HG03066 (cell line): Measurements from ENCODE around the gene RTN4.
A peak's percentile ranks its signal among the peaks of the same experiment; 100 is the strongest.

Experiments
- ATAC-seq: cut with Tn5 transposase; IDR thresholded peaks from one replicate; pipeline ENCODE4 v1.9.1; 2021; ENCODE audit warnings: low read depth; ENCODE audit not compliant: unreplicated experiment

Gene RTN4

DNA sequence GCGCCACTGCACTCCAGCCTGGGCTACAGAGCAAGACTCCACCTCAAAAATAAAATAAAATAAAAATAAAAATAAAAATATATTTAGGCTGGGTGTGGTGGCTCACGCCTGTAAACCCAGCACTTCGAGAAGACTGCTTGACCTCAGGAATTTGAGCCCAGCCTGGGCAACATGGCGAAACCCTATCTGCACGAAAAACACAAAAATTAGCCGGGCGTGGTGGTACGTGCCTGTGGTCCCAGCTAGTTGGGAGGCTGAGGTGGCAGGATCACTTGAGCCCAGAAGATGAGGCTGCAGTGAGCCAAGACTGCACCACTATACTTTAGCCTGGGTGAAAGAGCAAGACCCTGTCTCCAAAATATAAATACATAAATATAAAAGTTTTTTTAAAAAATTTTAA, 6.4 kb downstream of the RTN4 start:
- no peak for ATAC-seq

DNA sequence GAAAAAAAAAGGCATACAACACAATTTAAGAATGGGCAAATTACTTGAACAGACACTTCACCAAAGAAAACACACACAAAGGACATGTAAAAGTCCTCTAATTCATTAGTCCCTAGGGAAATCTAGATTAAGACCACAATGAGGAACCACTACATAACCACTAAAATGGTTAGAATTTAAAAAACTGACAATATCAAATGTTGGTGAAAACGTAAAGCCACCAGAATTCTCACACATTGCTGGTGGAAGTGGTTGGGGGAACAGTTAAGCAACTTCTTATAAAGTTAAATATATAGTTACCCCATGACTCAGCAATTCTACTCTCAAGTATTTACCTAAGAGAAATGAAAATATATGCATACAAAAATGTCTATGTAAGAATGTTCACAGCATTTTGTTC, 11.8 kb downstream of the RTN4 start:
- ATAC-seq = no peak

DNA sequence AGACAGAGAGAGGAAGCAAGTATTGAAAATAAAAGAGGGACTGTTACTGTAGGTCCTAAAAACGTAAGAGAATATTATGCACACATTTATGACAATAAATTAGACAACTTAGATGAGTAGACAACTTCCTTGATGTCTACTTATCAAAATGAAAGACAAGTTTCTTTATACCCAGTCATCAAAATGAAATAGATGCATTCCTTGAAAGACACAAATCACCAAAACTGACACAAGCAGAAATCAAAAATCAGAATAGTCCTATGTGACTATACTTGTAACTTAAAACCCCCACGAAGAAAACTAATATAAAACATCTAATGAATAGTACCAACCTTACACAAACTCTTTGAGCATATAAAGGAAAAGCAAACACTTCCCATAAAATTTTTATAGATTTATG, 14.5 kb downstream of the RTN4 start:
- no peak for ATAC-seq

DNA sequence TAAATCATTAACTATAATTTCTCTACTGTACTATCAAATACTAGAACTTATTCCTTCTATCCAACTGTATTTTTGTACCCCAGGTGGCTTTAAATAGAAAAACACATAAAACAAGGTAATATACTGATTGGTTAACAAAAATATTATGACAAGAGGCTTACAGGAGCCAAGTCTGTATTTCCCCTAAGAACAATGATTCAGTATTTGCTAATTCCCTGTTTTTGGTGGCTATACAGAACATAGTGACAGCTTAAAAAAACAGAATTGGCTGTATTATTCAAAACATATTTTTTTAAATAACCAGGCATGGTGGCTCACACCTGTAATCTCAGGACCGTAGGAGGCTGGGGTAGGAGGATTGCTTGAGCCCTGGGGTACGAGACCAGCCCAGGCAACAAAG, 16.3 kb downstream of the RTN4 start:
- ATAC-seq = no peak

DNA sequence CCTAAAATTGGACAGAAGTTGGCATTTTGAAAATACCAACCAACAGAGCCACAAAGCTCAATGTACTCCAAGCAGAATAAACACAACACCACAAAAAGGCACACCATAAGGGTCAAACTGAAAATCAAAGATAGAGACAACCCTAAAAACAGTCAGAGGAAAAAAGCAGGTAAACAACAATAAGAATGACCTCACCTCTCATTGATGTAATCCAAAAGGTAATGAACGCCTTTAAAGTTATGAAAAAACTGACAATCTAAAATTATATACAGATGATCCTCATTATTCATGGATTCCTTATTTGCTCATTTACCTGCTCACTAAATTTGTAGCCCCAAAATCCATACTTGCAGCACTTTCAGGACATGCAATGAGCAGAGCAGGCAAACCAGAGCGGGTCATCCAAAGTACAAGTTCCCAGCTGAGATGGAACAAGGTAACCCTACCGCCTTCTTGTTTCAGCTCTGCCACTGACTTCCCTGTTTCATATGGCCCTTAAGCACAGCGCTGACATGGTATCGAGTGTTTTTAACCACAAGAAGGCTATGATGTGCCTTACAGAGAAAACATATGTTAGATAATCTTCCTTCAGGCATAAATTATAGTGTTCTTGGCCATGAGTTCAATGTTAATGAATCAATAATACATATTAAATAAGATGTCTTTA, 17.0 kb downstream of the RTN4 start:
- ATAC-seq = peak; percentile 96

DNA sequence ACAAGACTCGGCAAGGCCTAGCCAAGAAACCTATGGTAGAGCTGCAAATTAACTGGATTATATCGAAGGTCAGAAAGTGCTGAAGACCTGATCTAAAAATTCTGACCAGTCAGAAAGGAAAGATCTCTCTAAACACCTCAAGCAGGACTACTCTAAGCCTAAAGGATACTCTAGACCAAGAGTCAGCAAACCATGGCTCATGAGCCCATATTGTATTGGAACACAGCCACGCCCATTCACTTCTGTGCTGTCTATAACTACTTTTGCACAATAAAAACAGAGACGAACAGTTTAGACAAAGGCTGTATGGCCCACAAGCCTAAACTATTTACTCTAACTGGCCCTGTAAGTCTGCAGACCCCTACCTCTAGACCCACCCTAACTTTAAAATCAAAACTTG, 18.7 kb downstream of the RTN4 start:
- ATAC-seq = no peak

DNA sequence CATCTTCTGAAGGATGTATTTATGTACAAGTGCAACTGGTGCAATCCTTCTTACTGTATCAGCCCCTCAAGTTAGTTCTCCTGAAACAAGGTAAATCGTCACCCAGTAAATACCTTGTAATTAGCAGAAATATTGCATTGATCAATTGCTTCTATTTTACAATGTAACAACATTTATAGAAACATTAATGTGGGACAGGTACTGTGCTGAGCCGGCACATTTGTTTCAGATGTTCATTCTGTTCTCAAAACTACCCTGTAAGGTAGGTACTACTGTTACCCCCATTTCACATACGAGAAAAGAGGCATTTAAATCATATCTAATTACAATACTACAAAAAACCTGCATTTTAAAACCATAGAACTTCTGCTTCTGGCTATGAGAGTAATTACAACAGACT, 19.5 kb downstream of the RTN4 start:
- no peak for ATAC-seq

DNA sequence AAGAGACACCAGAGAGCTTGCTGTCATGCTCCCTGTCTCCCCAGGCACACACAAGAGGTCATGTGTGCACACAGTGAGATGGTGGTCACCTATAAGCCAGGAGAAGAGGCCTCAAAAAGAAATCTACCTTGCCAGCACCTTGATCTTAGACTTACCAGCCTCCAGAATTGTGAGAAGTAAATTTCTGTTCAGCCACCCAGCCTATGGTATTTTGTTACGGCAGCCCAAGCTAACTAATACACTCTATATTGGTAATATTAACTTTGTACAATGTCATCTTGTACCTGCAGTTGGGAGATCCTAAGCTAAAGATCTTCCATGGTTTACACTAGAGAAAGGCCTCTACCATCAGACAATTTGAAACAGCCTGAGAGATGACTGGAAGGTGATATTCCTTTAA, 21.2 kb downstream of the RTN4 start:
- ATAC-seq = no peak

DNA sequence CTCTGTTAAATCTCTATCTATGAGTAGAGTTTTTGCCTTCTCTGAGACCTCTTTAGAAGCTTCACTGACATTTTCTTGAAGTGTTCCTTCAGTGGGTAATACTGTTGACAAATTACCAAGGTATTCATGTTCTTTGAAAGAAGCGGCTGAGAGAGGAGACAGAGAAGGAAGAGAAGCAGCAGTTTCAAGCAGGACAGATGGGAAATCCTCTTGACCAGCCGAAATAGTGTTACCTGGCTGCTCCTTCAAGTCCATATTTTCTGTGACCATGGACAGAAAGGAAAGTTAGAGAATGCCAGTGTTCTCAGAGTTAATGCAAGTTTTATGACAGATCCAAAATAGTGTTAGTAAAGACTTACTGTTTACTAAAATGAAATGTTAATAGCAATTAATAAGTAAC, 23.0 kb downstream of the RTN4 start:
- no peak for ATAC-seq

DNA sequence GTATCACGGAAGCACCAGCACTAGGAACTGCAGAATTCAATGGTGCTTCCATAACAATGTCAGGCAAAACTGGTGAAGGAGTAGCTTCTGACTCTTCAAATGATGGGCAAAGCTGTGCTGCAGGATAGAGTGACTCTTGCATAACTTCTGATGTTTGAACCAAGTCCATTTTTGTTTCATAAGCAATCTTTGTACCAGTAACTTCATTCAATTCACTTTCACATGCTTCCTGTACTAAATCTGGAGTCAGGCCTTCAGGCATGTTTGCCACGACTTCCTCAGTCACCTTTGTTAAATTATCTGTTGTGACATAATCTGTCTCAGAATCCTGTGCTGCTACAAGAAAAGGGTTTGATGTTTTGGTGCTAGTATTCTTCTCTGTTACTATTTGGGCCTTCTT, 24.0 kb downstream of the RTN4 start:
- ATAC-seq = no peak

DNA sequence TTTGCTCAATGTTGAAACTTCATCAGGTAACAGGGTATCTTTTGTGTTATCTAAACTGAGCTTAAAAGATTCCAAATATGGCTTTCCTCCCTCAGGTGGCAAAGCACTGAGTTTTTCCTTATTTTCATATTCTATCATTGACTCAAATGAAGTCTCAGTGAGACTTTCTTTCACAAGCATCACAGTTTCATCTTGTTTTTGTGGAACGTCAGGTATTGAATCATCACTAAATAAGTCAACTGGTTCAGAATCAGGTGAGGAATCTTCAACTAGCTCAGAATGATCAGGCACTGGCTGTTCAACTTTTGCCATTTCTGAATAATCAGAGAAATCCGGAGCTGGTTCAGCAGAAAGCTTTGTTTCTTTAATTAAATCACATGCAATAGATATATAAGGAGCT, 24.6 kb downstream of the RTN4 start:
- no peak for ATAC-seq

DNA sequence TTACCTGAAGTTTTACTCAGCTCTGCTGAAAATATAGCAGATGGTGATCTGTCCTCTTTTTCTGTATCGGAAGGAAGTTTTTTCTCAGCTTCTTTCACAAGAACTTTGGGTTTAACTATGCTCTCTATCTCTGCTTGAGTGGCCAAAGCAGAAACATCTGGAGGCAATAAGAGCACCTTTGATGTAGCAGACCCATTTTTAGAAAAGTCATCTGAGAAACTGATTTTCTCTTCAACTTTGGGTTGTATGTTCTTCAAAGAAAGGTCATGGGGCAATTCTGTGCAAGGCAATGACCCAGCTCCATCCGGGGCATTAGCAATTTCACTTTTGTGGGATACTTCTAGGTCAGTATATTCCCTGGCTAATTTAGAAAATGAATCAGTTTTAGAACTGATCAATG, 25.2 kb downstream of the RTN4 start:
- ATAC-seq = no peak

DNA sequence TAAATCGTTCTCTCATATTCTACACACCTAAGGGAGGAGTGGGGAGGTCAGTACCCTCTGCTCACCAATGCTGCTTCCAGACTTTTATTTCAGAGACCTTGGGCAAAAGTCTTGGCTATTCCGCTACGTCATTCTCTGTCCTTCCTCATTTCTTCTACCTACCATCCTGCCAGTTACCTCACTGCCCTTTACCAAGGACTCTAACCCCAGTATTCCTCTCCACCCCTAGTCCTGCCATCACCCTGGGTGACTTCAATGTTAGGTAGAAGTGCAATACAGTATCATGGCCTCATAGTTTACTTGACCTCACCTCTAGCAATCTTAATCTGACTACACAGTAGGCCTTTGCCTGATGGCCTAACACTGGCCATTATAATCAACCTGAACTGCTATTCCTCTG, 27.8 kb downstream of the RTN4 start:
- no peak for ATAC-seq

DNA sequence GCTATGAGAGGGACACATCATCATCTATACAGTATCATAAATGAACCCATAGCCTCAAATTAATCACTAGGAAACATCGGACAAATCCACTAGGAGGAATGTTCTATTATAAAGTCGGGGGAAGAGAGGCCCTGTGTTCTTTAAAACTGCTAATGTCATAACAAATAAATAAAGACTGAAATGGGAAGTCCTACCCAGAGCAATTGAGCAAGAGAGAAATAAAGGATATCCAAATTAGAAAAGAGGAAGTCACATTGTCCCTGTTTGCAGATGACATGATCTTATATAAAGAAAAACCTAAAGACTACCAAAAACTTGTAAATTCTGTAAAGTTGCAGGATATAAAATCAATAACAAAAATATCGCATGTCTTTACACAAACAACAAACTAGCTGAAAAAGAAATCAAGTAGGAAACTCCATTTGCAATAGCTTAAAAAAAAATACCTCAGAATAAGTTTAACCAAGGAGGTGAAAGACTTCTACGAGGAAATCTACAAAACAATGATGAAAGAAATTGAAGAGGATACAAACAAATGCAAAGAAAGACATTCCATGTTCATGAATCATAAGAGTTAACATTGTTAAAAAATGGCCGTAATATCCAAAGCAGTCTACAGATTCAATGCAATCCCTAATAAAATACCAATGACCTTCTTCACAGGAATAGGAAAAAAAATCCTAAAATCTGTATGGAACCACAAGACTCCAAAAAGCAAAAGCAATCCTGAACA, 30.6 kb downstream of the RTN4 start:
- ATAC-seq = no peak

DNA sequence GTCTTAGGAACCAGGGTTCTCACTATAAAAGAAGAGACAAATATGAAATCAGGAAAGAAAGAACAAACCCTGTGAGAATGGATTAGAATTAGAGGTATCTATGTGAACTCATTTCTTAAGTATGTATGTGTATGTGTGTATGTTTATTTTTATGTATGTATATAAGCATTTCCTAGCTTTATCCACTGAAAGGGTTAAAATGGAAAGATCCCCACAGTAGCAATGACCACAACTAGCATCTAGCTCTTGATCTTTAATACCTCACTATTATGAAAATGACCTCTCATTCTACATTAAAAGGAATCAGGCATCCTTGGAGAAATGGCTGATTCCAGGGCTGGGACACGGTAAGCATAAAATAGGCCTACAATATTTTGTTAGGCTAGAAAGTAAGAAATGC, 31.6 kb downstream of the RTN4 start:
- no peak for ATAC-seq

DNA sequence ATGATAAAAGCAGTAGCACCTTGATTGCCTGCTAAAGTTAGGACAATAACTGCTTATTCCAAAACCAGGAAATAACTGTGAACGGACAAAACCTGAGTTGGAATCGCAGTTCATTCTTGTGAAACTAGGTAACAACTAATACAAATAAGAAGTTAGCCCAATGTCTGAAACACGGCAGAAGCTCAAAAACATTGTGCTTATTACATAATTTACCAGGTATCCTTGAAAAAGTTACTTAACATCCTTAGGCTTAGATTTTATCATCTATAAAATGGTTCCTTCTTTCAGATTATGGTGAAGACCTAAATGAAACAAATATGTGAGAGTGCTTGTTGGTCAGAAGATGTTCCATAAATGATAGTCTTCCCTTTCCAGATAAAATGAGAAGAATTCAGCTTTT, 32.4 kb downstream of the RTN4 start:
- ATAC-seq = no peak

DNA sequence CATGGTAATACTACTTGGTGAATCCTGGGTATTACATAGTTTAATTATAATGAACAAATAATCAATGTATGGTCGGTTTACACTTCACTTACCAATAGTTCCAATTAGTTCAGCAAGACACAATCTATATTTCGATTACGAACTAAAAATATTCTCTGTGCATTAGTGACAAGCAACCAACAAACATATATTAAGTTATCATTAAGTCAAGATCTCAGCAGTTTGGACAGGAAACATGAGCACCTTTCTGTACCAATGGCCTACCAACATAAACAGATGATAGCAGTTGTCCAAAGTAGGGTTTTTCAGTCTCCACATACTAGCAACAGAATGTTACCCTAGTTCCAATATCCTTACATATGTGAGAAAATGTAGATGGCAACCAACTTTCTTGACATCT, 32.8 kb downstream of the RTN4 start:
- no peak for ATAC-seq

DNA sequence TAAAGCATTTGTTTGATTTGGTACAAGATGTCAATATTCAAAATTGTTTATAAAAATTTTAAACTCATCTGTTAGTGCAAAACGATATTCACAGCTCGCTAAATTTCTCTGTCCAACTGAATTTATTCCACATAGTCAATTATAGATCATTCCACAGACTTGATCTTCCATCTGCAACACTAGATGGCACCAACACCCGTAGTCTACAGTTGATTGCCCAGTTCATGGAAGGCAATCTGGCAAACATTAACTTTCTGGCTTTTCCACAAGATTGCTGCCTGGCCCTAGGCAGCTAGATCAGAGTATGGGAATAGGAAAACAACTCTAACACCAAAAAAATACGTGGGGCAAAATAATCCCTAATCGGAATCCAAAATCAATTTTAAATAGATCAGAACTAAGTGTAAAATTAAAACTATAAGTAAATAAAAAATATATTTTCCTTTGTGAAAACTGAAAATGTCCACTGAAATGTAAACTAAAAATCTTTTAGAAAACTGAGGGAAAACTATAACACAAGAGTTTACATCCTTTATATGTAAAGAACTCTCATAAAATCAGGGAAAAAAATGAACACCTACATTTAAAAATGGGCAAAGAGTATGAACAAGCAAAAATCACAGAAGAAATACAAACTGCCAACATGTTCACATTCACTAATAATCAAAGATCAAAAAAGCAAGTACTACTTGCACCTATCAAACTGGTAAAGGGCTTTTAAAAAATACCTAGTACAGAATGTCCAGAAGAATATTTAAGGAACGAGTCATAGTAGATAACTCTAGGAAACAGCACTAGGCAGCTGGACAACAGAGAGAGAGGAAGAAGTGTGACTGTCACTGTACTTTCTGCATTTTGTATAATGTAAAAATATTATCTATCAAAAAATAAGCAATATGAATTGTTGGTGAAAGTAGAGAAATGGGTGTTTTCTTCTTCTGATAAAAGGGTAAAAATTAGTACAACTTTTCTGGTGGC, 35.0 kb downstream of the RTN4 start:
- no peak for ATAC-seq

DNA sequence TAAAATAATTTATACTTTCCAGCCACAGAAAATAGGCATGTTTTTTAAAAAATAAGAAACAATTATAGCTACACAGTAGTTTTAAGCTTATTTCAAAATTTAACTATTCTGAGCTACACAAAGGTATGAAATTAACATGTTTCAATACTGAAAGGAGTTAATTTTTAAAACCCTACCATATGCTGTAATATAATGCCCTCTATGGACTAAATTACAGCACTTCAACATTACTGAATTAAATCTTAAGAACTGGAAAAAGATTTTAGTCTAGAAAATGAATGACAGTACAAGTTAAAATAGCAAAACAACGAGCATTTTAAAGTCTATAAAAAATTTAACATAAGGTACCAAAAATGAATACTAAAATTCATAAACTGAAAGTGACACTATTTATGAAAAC, 36.3 kb downstream of the RTN4 start:
- ATAC-seq = no peak

DNA sequence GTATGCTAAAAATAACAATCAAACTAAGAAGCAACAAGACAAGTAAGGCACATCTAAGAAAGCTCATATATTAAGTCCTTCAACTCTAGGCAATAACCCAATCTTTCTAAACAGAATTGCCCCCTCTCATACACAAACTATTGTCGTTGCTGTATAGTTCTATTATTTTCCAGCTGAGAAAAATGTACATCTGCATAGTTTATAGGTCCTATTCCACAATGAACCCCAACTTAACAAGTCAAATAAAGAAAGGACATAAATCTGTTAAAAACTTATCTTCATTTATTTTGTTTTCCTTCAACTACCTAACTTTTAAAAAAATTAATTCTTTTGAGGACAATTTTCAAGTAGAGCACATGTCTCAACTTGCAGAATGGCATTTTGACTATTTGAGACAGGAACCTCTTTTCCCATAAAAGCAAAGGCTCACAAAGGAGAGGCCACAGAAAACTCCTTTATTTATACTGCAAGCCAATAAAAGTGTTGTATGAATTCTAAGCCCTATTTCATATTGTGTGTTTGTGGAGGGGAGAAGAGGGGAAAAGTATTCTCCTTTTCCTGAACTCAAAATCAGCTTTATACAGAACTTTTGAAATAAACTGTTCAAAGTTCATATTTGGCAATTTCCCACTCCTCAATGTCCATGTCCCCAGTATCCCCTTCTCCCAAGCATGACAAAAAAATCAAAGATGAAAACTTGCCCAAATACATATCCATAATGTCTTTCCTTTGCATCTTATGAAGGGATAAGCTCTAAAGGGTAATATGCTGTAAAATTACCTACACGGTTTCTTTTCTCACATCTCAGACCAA, 37.4 kb downstream of the RTN4 start:
- no peak for ATAC-seq
